Measurements from ENCODE around the gene DCDC2. TPM values are rescaled to one million over a fixed set of nuclear protein-coding genes. Genes with fewer than 3 reads are reported as not detected.

The DCDC2 gene
- total and polyA plus RNA-seq, 2 donors from 2014 or later: 22.1 to 110 TPM

DNA sequence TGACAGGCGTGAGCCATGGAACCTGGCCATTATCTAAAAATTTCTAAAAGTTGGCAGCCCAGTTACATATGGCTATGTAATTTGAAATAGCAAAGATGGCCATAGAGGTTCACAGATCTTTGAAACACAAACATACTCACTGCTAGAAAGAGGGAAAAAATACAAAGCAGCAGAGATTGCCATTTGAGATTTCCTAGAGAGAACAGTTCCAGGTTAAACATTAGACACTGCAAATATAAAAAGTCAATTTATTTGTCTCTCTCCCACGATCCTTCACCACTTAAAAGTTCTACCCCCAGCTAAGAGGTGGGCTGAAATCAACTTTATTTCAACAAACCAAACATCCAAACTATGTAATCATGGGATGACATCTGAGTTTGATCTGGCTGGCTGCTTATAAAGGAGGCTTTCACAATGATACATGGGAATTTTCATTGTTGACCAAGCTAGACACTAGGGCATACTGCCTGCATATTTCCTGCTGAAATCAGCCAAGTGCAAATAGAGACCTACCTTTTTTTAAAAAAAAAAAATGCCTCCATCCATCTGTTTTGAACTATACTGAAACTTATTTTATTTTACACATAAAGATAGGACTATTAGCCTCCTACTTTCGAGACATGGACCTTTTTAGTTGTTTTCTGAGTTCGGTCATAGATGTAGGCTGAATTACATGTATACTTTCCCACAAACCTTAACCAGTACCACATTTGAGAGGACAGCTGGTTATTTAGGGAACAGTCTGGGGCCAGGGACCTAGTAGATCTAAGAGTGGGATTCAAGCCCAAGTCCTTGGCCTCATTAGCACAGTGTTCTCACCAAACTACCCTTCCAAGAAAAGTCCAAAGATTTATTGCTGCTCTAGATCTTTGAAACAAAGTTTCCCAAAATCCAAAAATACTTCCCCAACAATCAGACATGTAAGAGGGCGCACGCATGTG, 16.6 kb downstream of the DCDC2 start:
- Histone ChIP-seq H3K27me3 (ENCODE audit: control insufficient read depth, insufficient read depth, low read length) (no peaks in the 10 kb centered on the region), H3K36me3 (ENCODE audit: control insufficient read depth in 2 of 3, insufficient read depth in 3 of 3, low read length in 3 of 3) (peaks cover 0 to 2% (median 0%) of the 10 kb centered on the region in 3 donors), H3K27ac (ENCODE audit: low read depth in 2 of 2, low read length in 2 of 2) (peak overlapping the region in 1 of 2 donors; percentile 48), H3K9ac (ENCODE audit: low read length in 3 of 3) (no peak overlapping the region), H3K4me1 (ENCODE audit: control insufficient read depth in 2 of 3, insufficient read depth in 2 of 3, low read depth in 1 of 3, low read length in 3 of 3) (peaks cover 0 to 5% (median 0%) of the 10 kb centered on the region in 3 donors), H3K4me3 (ENCODE audit: low read length in 3 of 3) (no peak overlapping the region), H3K9me3 (ENCODE audit: control insufficient read depth in 2 of 3, insufficient read depth in 1 of 3, low read length in 3 of 3) (peaks cover 0 to 4% (median 0%) of the 10 kb centered on the region in 3 donors)
- intact Hi-C loops (cut with DNase I): no loop called here
- peak in 1 of 5 donors; percentile 45 for DNase-seq
- no peak for TF ChIP-seq CTCF (IDR thresholded peaks at IDR 0.05; ENCODE audit: borderline replicate concordance, extremely low read depth, insufficient read depth)
- FAIRE-seq: no peak

GRCh38 chr6:24339932-24340331, 17.9 kb downstream of the DCDC2 start:
- peaks cover 0 to 2% (median 0%) of the 10 kb centered on the region in 3 donors for H3K36me3 ChIP-seq (ENCODE audit: control insufficient read depth in 2 of 3, insufficient read depth in 3 of 3, low read length in 3 of 3)
- no peak for DNase-seq
- H3K27me3 ChIP-seq (ENCODE audit: control insufficient read depth, insufficient read depth, low read length): no peaks in the 10 kb centered on the region
- no peak overlapping the region for H3K9ac ChIP-seq (ENCODE audit: low read length in 3 of 3)
- no peak for FAIRE-seq
- peaks cover 0 to 4% (median 0%) of the 10 kb centered on the region in 3 donors for H3K9me3 ChIP-seq (ENCODE audit: control insufficient read depth in 2 of 3, insufficient read depth in 1 of 3, low read length in 3 of 3)
- no peaks in the 10 kb centered on the region for H3K4me1 ChIP-seq (ENCODE audit: control insufficient read depth in 2 of 3, insufficient read depth in 2 of 3, low read depth in 1 of 3, low read length in 3 of 3)
- no peak overlapping the region for H3K27ac ChIP-seq (ENCODE audit: low read depth in 2 of 2, low read length in 2 of 2)
- H3K4me3 ChIP-seq (ENCODE audit: low read length in 3 of 3): no peak overlapping the region
- no peak for TF ChIP-seq CTCF (IDR thresholded peaks at IDR 0.05; ENCODE audit: borderline replicate concordance, extremely low read depth, insufficient read depth)
- intact Hi-C loops (cut with DNase I): no loop called here

GRCh38 chr6:24334285-24334684, 23.6 kb downstream of the DCDC2 start:
- Histone ChIP-seq H3K4me3 (ENCODE audit: low read length in 3 of 3) (no peak overlapping the region), H3K9ac (ENCODE audit: low read length in 3 of 3) (no peak overlapping the region), H3K27me3 (ENCODE audit: control insufficient read depth, insufficient read depth, low read length) (no peaks in the 10 kb centered on the region), H3K9me3 (ENCODE audit: control insufficient read depth in 2 of 3, insufficient read depth in 1 of 3, low read length in 3 of 3) (peaks cover 0 to 4% (median 0%) of the 10 kb centered on the region in 3 donors), H3K27ac (ENCODE audit: low read depth in 2 of 2, low read length in 2 of 2) (no peak overlapping the region), H3K36me3 (ENCODE audit: control insufficient read depth in 2 of 3, insufficient read depth in 3 of 3, low read length in 3 of 3) (no peaks in the 10 kb centered on the region), H3K4me1 (ENCODE audit: control insufficient read depth in 2 of 3, insufficient read depth in 2 of 3, low read depth in 1 of 3, low read length in 3 of 3) (no peaks in the 10 kb centered on the region)
- no peak for FAIRE-seq
- DNase-seq: no peak
- intact Hi-C loops (cut with DNase I): no loop called here
- no peak for TF ChIP-seq CTCF (IDR thresholded peaks at IDR 0.05; ENCODE audit: borderline replicate concordance, extremely low read depth, insufficient read depth)

Data from kidney (tissue), 14 donors.